ENCODE data around the gene PNPLA6.
"Not testable (repeated sequence)": the region's sequence is repeated elsewhere in the genome, so short reads cannot be mapped to it uniquely, and the experiment has no call there.

PNPLA6 gene

GRCh38 chr19:7533925-7534480 is 1.5 kb upstream of the PNPLA6 start:
- DNase-seq = peak; percentile 96

- DNase-seq = peak; percentile 80
These were observed 928 bp upstream of the PNPLA6 start for GRCh38 chr19:7534531-7535046.

GRCh38 chr19:7535998-7536695 is 630 bp downstream of the PNPLA6 start:
- no peak for DNase-seq

- DNase-seq = not testable (repeated sequence)
These were observed 3.5 kb downstream of the PNPLA6 start for GRCh38 chr19:7538990-7539389.

- DNase-seq = no peak
These were observed 4.4 kb downstream of the PNPLA6 start for GRCh38 chr19:7539827-7540425.

- no peak for DNase-seq
These were observed 5.4 kb downstream of the PNPLA6 start for GRCh38 chr19:7540761-7541474.

GRCh38 chr19:7541475-7541824 is 5.9 kb downstream of the PNPLA6 start:
- no peak for DNase-seq

GRCh38 chr19:7541828-7542443 is 6.4 kb downstream of the PNPLA6 start:
- no peak for DNase-seq

- DNase-seq = no peak
These were observed 7.2 kb downstream of the PNPLA6 start for GRCh38 chr19:7542556-7543348.

- no peak for DNase-seq
These were observed 9.1 kb downstream of the PNPLA6 start for GRCh38 chr19:7544626-7545025.

GRCh38 chr19:7545300-7545699 is 9.8 kb downstream of the PNPLA6 start:
- DNase-seq = no peak

GRCh38 chr19:7545904-7546303 is 10.4 kb downstream of the PNPLA6 start:
- no peak for DNase-seq

GRCh38 chr19:7547159-7547558 is 11.6 kb downstream of the PNPLA6 start:
- no peak for DNase-seq

- no peak for DNase-seq
These were observed 14.1 kb downstream of the PNPLA6 start for GRCh38 chr19:7549429-7550148.

GRCh38 chr19:7550169-7550770 is 14.8 kb downstream of the PNPLA6 start:
- DNase-seq = no peak

- DNase-seq = peak; percentile 69
These were observed 15.7 kb downstream of the PNPLA6 start for GRCh38 chr19:7550987-7551761.

- no peak for DNase-seq
These were observed 17.3 kb downstream of the PNPLA6 start for GRCh38 chr19:7552781-7553180.

GRCh38 chr19:7554565-7554964 is 19.0 kb downstream of the PNPLA6 start:
- no peak for DNase-seq

- DNase-seq = peak; percentile 72
These were observed 19.7 kb downstream of the PNPLA6 start for GRCh38 chr19:7554990-7555864.
